Trophoblast cell (in vitro differentiated cells and primary cell): ENCODE measurements around the gene ULK1.
A peak's percentile ranks its signal among the peaks of the same experiment; 100 is the strongest.
"Not testable (repeated sequence)": the region's sequence is repeated elsewhere in the genome, so short reads cannot be mapped to it uniquely, and the experiment has no call there.

ENCODE experiments used
- DNase-seq, 2 donors: peaks; one replicate each; pipeline ENCODE4 v3.0.0-alpha.2; 2016
- H2AFZ ChIP-seq: 2 replicates; pipeline ENCODE4 v1.6.1; 2013; ENCODE audit warnings: low read length, moderate library complexity, mild to moderate bottlenecking; ENCODE audit not compliant: insufficient read depth, poor library complexity
- H2AK5ac ChIP-seq: 2 replicates; pipeline ENCODE4 v1.6.1; 2013; ENCODE audit warnings: mild to moderate bottlenecking, low read length
- H2BK120ac ChIP-seq: 2 replicates; pipeline ENCODE4 v1.6.1; 2013; ENCODE audit warnings: low read length, mild to moderate bottlenecking, moderate library complexity; ENCODE audit not compliant: insufficient read depth, poor library complexity
- H2BK12ac ChIP-seq: 2 replicates; pipeline ENCODE4 v1.6.1; 2013; ENCODE audit warnings: mild to moderate bottlenecking, low read length, moderate library complexity
- H2BK5ac ChIP-seq: 2 replicates; pipeline ENCODE4 v1.6.1; 2013; ENCODE audit warnings: low read length, low read depth, moderate library complexity, mild to moderate bottlenecking; ENCODE audit not compliant: poor library complexity
- H3K14ac ChIP-seq: 2 replicates; pipeline ENCODE4 v1.6.1; 2013; ENCODE audit warnings: mild to moderate bottlenecking, low read length
- H3K18ac ChIP-seq: 2 replicates; pipeline ENCODE4 v1.6.1; 2013; ENCODE audit warnings: mild to moderate bottlenecking, low read length
- H3K23ac ChIP-seq: 2 replicates; pipeline ENCODE4 v1.6.1; 2013; ENCODE audit warnings: low read length
- H3K27ac ChIP-seq: 2 replicates; pipeline ENCODE4 v1.5.1; 2013; ENCODE audit warnings: low read depth, mild to moderate bottlenecking, inconsistent platforms, low read length, moderate library complexity
- H3K27me3 ChIP-seq: 2 replicates; pipeline ENCODE4 v1.6.1; 2013; ENCODE audit warnings: inconsistent platforms, mild to moderate bottlenecking, low read length, moderate library complexity; ENCODE audit not compliant: insufficient read depth
- H3K36me3 ChIP-seq, 2 experiments: 1 replicate in 1 of 2; 2 replicates in 1 of 2; pipeline ENCODE4 v1.6.1; 2013; ENCODE audit warnings: low read length in 2 of 2, mild to moderate bottlenecking in 2 of 2, moderate library complexity in 1 of 2; ENCODE audit not compliant: insufficient read depth in 2 of 2, control insufficient read depth in 1 of 2
- H3K4ac ChIP-seq: 2 replicates; pipeline ENCODE4 v1.6.1; 2013; ENCODE audit warnings: low read depth, mild to moderate bottlenecking, low read length, moderate library complexity
- H3K4me1 ChIP-seq, 2 experiments: 1 replicate in 1 of 2; 2 replicates in 1 of 2; pipeline ENCODE4 v1.6.1; 2013; ENCODE audit warnings: low read length in 2 of 2, mild to moderate bottlenecking in 2 of 2, moderate library complexity in 1 of 2; ENCODE audit not compliant: insufficient read depth in 2 of 2, control insufficient read depth in 1 of 2
- H3K4me2 ChIP-seq: 2 replicates; pipeline ENCODE4 v1.6.1; 2013; ENCODE audit warnings: inconsistent platforms, mild to moderate bottlenecking, low read length, moderate library complexity
- H3K4me3 ChIP-seq: 2 replicates; pipeline ENCODE4 v1.5.1; 2013; ENCODE audit warnings: mild to moderate bottlenecking, low read depth, low read length, inconsistent platforms
- H3K79me1 ChIP-seq: one replicate; pipeline ENCODE4 v1.6.1; 2013; ENCODE audit warnings: low read length
- H3K79me2 ChIP-seq: 2 replicates; pipeline ENCODE4 v1.6.1; 2013; ENCODE audit warnings: low read length, mild to moderate bottlenecking; ENCODE audit not compliant: control insufficient read depth, insufficient read depth, poor library complexity
- H3K9ac ChIP-seq: 2 replicates; pipeline ENCODE4 v1.6.1; 2013; ENCODE audit warnings: mild to moderate bottlenecking, low read length
- H3K9me3 ChIP-seq: 2 replicates; pipeline ENCODE4 v1.6.1; 2013; ENCODE audit warnings: low read depth, mild to moderate bottlenecking, control low read depth, inconsistent platforms, low read length; ENCODE audit not compliant: insufficient read depth
- H4K12ac ChIP-seq: 2 replicates; pipeline ENCODE4 v1.6.1; 2013; ENCODE audit warnings: low read depth, mild to moderate bottlenecking, low read length, moderate library complexity
- H4K8ac ChIP-seq: 2 replicates; pipeline ENCODE4 v1.6.1; 2013; ENCODE audit warnings: low read depth, mild to moderate bottlenecking, low read length, moderate library complexity
- H4K91ac ChIP-seq: one replicate; pipeline ENCODE4 v1.6.1; 2013; ENCODE audit warnings: low read depth, mild to moderate bottlenecking, low read length, moderate library complexity
- WGBS: extraction: QIAGEN DNeasy Blood & Tissue Kit; methylation state at CpG from one replicate; pipeline ENCODE4 v1.1.7; 2013; ENCODE audit warnings: missing lambda C conversion rate; ENCODE audit not compliant: insufficient read length, insufficient coverage; ENCODE audit errors: extremely low coverage; 5-methylcytosine and 5-hydroxymethylcytosine counted together

ULK1 gene

DNA sequence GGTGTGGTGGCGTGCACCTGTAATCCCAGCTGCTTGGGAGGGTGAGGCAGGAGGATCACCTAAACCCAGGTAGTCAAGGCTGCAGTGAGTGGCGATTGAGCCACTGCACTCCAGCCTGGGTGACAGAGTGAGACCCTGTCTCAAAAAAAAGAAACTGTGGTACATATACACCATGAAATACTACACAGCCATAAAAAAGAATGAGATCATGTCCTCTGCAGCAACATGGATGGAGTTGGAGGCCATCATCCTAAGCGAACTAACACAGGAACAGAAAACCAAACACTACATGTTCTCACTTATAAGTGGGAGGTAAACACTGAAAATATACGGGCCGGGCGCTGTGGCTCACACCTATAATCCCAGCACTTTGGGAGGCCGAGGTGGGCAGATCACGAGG is 2.7 kb upstream of the ULK1 start:
- not testable (repeated sequence) for H3K27me3 ChIP-seq, DNase-seq, H3K4me2 ChIP-seq, H3K9ac ChIP-seq, H3K27ac ChIP-seq, H3K14ac ChIP-seq, H4K91ac ChIP-seq, H3K4ac ChIP-seq, H4K8ac ChIP-seq, H3K9me3 ChIP-seq, H4K12ac ChIP-seq, H2BK120ac ChIP-seq, H2BK12ac ChIP-seq, H3K18ac ChIP-seq, H3K4me3 ChIP-seq, H2AFZ ChIP-seq, H2AK5ac ChIP-seq, H3K36me3 ChIP-seq, H2BK5ac ChIP-seq, H3K23ac ChIP-seq
- H3K79me1 ChIP-seq: peaks cover 15% of the 10 kb centered on the region
- H3K4me1 ChIP-seq: peaks cover 6 to 18% of the 10 kb centered on the region in 2 experiments
- WGBS: no CpG with 5 or more reads among the region's 8 CpGs
- H3K79me2 ChIP-seq: peaks cover 16% of the 10 kb centered on the region

DNA sequence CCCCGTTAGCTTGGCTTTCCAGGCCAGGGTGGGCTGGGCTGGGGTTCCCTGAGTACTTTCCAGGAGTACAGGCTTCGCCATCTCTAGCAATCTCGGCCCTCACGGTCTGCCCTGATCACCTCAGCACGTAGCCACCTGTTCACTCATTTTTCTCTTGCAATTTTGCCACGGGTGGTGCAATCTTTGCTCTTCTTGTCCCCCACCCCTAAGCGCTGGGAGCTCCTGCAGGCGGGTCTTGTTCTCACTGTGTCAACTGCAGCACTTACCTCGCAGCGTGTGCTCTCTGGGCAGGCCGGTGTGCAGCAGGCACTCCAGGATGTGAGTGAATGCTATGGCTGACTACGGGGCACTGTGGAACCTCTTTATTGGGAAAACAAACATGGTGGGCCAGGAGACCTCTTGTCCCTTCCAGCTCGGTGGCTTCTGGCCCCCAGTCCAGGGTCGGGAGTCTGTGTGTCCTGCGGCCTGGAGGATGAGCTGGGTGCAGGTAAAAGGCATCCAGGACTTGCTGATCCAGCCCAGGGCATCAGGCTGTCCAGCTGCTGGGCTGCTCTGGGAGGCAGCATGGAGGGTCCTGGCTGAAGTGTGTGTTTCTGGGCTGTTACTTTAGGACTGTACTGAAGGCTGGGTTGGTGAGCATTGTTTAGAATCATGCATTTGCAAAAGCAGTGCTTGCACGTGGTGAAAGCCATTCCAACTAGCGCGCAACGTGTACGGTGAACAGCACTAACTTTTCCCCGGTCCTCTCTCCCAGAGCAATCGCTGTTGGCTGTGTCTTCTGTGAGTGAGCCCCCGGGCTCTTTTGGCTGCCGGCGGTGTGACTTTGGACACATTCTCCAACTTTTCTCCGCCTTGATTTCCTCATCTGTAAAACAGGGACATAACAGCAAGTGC is 1.5 kb upstream of the ULK1 start:
- H3K27ac ChIP-seq: no peak overlapping the region
- H3K4ac ChIP-seq: no peak overlapping the region
- peaks cover 11 to 22% of the 10 kb centered on the region in 2 experiments for H3K4me1 ChIP-seq
- no peak overlapping the region for H3K9ac ChIP-seq
- H2AK5ac ChIP-seq: no peak overlapping the region
- H3K4me3 ChIP-seq: no peak overlapping the region
- H2BK12ac ChIP-seq: no peak overlapping the region
- no peaks in the 10 kb centered on the region for H3K9me3 ChIP-seq
- peaks cover 13 to 14% of the 10 kb centered on the region in 2 experiments for H3K36me3 ChIP-seq
- no peak overlapping the region for H3K18ac ChIP-seq
- H3K79me2 ChIP-seq: peaks cover 22% of the 10 kb centered on the region
- no peak overlapping the region for H2BK5ac ChIP-seq
- H2BK120ac ChIP-seq: no peak overlapping the region
- H4K8ac ChIP-seq: no peak overlapping the region
- no peaks in the 10 kb centered on the region for H3K27me3 ChIP-seq
- DNase-seq: peak; percentile 27 to 39
- no peak overlapping the region for H2AFZ ChIP-seq
- no peak overlapping the region for H4K91ac ChIP-seq
- peaks cover 15% of the 10 kb centered on the region for H3K79me1 ChIP-seq
- no peak overlapping the region for H3K14ac ChIP-seq
- no peak overlapping the region for H3K23ac ChIP-seq
- no CpG with 5 or more reads among the region's 26 CpGs for WGBS
- H4K12ac ChIP-seq: no peak overlapping the region
- H3K4me2 ChIP-seq: no peak overlapping the region

DNA sequence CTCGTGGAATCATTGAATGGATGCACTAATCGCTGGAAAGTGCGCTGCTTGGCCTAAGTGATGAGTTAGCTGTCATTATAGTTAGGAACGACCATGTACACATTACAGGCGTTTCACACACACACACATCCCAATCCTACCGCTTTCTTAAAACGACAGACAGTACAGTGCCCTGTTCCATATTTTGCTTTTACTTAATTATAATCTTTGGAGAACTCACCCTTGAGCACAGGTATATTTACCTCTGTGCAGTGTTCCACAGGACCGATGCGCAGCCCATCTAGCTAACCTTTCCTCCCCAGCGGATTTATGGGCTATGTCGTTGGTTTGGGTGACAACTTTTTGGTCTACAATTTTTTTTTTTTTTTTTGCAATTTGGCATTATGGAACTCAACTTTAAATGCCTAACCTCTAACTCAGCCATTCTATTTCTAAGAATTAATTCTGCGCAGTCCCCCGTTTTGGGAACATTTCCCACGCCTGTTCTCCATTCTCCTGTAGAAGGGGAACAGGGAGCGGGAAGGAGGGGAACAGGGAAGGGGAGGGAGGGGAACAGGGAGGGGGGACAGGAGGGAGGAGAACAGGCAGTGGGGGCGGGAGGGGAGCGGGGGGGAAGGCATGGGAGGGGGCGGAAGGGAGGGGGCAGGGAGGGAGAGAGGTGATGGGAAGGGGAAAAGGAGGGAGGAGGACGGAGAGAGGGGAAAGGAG is 663 bp upstream of the ULK1 start:
- Histone ChIP-seq H3K9me3 (no peaks in the 10 kb centered on the region), H3K4ac (no peak overlapping the region), H3K18ac (no peak overlapping the region), H3K79me2 (peaks cover 22% of the 10 kb centered on the region), H3K14ac (no peak overlapping the region), H3K4me3 (no peak overlapping the region), H3K4me2 (peak overlapping the region; percentile 43), H3K9ac (no peak overlapping the region), H2AFZ (no peak overlapping the region), H4K12ac (no peak overlapping the region), H3K27me3 (no peaks in the 10 kb centered on the region), H3K23ac (no peak overlapping the region), H2BK12ac (no peak overlapping the region), H2BK120ac (no peak overlapping the region), H3K79me1 (peaks cover 15% of the 10 kb centered on the region), H2BK5ac (no peak overlapping the region), H2AK5ac (no peak overlapping the region), H3K4me1 (peaks cover 11 to 22% of the 10 kb centered on the region in 2 experiments), H3K36me3 (peaks cover 14 to 15% of the 10 kb centered on the region in 2 experiments), H4K8ac (no peak overlapping the region), H3K27ac (no peak overlapping the region), H4K91ac (no peak overlapping the region)
- DNase-seq: peak in 1 of 2 donors; percentile 16
- WGBS: no CpG with 5 or more reads among the region's 19 CpGs

DNA sequence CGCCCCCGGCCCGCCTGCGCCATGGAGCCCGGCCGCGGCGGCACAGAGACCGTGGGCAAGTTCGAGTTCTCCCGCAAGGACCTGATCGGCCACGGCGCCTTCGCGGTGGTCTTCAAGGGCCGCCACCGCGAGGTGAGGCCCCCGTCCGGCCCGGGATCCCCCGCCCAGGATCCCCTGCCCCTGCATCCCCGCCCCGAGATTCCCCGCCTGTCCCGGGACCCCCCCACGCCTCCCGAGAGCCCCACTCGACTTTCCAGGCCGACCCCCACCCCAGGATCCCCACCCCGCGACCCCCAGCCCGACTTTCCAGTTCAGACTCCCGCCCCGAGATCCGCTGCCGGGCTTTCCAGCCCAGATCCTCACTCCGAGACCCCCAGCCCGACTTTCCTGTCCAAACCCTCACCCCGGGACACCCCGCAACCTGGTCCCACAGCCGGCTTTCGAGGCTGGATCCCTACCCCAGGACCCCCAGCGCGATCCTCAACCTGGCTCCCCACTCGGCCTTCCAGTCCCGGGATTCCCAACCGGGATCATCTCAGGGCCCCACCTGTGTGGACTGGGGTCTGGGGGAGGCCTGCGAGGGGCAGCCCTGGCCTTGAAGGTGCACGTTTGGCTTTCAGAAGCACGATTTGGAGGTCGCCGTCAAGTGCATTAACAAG is 688 bp downstream of the ULK1 start:
- Histone ChIP-seq H3K9me3 (no peaks in the 10 kb centered on the region), H3K14ac (peak overlapping the region; percentile 6), H2AK5ac (no peak overlapping the region), H2BK12ac (no peak overlapping the region), H3K79me1 (peaks cover 15% of the 10 kb centered on the region), H3K18ac (peak overlapping the region; percentile 69), H3K79me2 (peaks cover 23% of the 10 kb centered on the region), H4K91ac (peak overlapping the region; percentile 52), H3K9ac (peak overlapping the region; percentile 84), H3K4ac (peak overlapping the region; percentile 65), H3K36me3 (peaks cover 15 to 18% of the 10 kb centered on the region in 2 experiments), H2BK120ac (peak overlapping the region; percentile 61), H3K27ac (no peak overlapping the region), H3K27me3 (no peaks in the 10 kb centered on the region), H3K4me2 (peak overlapping the region; percentile 77), H2BK5ac (peak overlapping the region; percentile 47), H4K8ac (no peak overlapping the region), H3K4me1 (peaks cover 11 to 17% of the 10 kb centered on the region in 2 experiments), H3K23ac (no peak overlapping the region), H4K12ac (no peak overlapping the region), H3K4me3 (peak overlapping the region; percentile 79), H2AFZ (no peak overlapping the region)
- DNase-seq: no peak
- no CpG with 5 or more reads among the region's 54 CpGs for WGBS
